HG03139 (cell line): ENCODE data around the gene SV2A.
"Not testable (repeated sequence)": the region's sequence is repeated elsewhere in the genome, so short reads cannot be mapped to it uniquely, and the experiment has no call there.

Experiments used
- ATAC-seq: cut with Tn5 transposase; IDR thresholded peaks from one replicate; pipeline ENCODE4 v1.9.1; 2021; ENCODE audit not compliant: unreplicated experiment

Gene SV2A, protein sequence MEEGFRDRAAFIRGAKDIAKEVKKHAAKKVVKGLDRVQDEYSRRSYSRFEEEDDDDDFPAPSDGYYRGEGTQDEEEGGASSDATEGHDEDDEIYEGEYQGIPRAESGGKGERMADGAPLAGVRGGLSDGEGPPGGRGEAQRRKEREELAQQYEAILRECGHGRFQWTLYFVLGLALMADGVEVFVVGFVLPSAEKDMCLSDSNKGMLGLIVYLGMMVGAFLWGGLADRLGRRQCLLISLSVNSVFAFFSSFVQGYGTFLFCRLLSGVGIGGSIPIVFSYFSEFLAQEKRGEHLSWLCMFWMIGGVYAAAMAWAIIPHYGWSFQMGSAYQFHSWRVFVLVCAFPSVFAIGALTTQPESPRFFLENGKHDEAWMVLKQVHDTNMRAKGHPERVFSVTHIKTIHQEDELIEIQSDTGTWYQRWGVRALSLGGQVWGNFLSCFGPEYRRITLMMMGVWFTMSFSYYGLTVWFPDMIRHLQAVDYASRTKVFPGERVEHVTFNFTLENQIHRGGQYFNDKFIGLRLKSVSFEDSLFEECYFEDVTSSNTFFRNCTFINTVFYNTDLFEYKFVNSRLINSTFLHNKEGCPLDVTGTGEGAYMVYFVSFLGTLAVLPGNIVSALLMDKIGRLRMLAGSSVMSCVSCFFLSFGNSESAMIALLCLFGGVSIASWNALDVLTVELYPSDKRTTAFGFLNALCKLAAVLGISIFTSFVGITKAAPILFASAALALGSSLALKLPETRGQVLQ

DNA sequence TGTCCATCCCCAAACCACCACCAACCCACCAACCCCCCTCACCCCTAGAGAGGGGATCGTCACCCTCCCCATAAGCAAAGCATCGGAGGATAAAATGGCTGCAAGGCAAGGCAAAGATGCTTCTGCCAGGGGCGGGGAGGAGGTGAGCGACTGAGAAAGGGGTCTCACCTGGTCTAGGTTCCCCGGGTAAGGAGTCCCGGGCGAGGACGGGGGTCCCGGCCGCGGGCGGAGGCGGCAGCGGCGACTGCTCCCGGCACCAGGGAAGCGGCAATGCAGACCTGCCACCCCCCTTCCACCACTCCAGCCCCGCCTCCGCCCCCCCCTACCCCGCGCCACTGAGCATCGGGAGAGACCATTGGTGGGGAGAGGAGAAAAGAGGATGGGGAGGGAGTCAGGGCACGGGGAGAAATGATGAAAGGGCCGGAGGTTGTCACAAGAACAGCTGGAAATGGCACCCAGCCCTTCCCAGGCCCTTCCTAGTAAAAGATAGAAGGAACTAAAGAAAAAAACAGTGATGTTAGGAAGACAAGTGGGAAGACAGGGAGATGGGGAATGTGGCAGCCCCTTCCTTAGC, at the start of gene SV2A:
Gene SV2A (minus strand): TSS at position 274 of the 574 bp plus-strand sequence. CDS start 4,004 bp downstream, outside the sequence.
- ATAC-seq = no peak

DNA sequence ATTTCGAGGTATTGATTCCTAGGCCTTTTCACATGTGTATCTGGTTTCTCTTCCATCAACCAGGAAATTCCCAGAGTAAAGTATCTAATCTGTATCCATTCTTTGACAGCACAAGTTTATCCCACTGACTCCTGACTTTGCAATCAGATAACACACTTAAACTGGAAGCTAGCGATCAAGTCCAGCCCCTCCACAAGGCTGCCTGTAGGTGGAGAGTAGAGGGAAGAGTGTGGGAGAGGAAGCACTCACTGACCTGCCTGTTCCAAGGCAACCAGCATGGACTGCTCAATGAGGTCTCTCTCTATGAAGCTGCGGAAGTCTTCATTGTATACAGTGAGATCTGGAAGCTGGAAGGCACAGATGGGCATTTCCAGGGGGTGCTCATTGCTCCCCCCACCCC, 49.4 kb upstream of the SV2A start:
- no peak for ATAC-seq

DNA sequence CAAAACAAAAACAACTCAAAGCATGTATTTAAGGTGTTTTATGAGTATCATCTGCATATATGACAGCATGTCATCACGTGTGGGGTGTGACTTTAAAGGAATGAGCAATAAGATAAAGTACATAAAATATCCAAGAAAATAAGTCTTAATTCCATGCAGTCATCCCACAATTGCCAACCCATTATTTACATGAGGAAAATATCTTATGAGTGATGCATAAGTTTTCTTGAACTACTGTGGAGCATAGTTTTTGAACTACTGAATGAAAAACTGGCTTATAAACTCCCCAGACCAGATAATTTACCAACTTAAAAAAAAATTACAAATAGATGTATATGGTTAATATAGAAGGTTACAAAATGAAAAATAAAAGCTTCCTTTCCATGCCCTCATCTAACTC, 48.8 kb upstream of the SV2A start:
- ATAC-seq = no peak

DNA sequence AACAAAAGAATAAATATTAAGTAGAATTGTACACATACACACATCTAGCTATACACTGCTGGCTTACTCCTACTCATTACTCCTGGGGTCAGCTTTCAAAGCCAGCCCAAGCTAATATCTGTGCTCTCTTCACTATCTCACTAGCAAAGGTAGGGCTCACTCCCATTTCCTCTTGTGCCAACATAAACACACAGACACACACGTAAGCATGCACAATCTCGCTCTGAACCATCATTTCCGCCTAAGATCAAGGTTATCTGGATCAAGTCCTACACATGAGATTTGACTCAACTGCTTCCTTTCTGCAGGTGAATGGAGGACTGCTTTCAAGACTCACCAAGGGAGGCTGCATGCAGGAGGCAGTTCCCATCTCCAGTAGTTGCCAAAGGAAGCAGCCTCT, 47.8 kb upstream of the SV2A start:
- no peak for ATAC-seq

DNA sequence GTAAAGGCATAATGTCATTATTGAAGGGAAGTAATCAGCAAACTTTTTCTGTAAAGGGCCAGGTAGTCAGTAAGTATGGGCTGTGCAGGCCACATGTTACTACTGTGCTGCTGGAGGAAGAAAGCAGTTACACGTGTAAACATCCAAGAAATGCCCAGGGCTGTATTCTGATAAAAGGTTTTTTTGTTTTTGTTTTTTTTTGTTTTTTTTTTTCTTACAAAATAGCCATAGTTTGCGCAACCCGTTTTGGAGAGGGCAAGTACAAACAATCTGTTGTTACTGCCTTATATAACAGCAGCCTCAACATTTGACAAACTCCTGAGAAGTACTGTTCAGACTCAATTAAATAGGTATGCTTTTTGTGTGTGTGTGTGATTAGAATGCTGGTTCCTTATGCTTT, 45.7 kb upstream of the SV2A start:
- no peak for ATAC-seq

DNA sequence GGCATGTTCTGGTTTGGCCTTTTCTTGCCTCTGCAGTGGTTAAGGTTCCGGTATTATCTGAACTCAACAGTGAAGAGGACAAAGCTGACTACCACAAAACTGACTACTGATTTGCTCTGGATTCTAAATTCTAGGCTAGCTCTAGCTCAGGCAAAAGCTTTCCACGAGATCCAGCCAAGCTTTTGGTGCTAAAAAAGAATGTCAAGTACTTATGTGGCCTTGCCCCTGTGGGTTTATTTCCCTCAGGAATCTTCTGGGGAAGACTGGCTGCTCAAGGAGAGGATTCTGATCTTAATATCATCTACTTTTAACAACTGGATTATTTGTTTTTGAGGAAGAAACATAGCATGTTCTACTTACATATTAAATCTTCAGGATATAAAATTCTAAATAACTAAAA, 45.1 kb upstream of the SV2A start:
- no peak for ATAC-seq

DNA sequence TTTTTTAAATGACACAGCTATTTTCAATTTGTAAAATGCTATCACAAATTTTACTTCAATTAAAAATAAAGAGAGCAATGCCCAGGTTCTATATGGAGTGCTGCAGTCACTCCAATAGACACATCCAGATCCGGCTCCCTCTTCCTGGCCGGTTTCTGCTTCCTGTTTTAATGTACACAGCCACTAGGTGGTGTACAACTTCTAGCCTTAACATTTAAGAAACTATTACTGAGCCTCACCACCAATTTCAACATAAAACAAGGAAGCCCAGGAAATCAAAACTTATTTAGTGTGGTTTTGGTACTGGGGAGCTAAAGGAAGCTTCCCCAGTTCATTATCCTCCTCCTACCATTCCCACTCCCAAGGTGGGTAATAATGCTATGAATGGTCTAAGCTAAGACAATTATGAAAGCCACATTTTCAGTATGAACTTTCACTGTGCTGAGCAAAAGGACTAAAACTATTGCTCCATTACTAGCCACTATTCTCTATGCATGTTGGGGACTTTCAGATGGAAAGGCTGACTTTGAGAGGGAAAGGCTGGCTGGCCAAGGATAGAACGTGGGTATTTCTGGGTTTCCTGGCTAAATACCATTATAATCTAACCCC, 44.5 kb upstream of the SV2A start:
- ATAC-seq = no peak

DNA sequence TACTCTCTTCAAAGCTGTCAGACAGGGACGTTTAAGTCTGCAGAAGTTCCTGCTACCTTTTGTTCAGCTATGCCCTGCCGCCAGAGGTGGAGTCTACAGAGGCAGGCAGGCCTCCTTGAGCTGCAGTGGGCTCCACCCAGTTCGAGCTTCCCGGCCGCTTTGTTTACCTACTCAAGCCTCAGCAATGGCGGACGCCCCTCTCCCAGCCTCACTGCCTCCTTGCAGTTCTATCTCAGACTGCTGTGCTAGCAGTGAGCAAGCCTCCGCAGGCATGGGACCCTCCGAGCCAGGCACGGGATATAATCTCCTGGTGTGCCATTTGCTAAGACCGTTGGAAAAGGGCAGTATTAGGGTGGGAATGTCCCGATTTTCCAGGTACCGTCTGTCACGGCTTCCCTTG, 39.9 kb upstream of the SV2A start:
- not testable (repeated sequence) for ATAC-seq

DNA sequence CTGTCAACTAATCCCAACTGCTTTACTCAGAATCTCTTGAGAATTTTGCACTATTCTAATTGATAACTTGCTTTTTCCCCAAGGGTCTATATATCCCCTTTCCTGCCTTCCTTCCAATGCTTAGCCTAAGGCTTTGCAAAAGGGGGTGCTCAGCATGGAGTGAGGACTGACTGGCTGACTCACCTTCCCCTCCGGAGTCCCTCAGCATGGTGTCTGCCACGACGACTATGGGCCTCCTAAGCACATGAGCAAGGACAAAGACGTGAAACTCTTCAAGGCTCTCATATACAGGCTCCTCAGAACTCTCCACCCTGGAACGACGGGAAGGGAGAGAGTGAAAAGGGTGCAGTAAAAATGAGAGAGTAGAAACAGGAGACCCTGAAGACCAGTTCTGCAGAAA, 32.3 kb upstream of the SV2A start:
- no peak for ATAC-seq

DNA sequence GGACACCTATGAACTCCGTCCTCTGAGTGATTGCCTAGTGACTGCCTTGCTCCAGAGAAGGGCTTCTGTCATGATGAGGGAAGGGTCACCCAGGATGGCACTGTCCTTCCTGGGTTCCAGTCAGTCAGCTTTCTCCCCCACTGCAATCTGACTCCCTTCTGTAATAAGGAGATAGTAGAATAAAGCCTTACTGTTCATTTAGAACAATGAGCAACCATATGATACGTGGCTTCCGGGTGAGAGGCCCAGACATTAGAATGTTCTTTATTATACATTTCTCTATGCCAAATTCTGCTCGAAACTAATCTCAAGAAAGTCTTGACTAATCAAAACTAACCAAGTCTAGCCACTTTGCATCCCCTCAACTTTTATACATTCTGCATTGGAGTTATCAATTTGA, 27.6 kb upstream of the SV2A start:
- no peak for ATAC-seq

DNA sequence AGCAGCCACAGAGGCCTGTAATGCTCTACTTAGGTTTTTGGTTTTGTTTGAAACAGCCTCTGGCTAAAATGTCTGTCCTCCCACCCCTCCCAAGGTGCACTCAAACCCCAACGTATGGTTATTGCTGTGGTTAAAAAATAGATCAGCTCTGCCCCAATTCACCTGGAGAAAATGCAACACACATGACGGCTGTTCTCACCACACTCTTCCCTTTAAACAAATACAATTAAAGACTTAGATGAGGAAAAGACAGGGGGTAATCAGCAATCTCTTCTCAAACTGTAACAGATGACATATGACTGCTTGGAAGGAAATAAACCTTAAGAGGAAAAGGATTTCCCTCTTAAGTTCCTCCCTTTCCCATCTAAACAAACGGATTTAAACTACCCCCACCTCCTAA, 25.2 kb upstream of the SV2A start:
- no peak for ATAC-seq

DNA sequence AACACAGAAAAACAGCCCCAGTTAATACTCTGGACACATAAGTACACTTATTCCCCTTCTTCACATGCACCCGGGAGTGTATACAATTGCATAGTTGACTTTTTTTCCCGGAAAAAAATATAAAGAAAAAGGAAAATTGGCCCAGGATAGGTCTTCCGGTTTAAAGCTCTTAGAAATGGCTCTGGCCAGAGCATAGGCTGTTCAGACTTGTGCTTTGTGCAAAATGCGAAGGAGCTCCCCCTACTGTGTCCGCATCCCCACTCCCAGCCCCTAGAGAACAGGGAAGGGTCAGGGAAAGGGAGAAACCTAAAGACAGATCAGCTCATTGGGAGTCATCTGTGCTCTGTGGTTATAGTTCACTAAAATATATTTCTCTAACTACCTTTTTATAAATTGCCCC, 24.6 kb upstream of the SV2A start:
- ATAC-seq = no peak

DNA sequence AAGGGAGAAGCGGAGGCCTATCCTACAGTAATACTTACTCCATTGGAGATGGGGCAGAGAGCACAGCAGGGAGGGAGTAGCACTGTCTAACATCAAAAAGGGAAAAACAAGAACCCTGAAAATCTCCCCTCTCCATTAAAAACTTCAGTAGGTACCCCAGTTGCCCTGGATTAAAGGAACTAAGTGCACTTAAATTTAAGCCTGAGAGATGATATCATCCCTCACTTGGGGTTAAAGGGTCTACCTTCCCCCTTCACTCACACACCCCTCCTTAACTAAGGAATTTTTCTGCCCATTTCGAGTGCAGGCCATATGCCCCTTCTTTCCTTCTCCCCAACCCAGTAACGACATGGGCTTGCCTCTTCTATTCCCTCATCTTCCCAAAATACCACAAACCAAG, 22.8 kb upstream of the SV2A start:
- no peak for ATAC-seq

DNA sequence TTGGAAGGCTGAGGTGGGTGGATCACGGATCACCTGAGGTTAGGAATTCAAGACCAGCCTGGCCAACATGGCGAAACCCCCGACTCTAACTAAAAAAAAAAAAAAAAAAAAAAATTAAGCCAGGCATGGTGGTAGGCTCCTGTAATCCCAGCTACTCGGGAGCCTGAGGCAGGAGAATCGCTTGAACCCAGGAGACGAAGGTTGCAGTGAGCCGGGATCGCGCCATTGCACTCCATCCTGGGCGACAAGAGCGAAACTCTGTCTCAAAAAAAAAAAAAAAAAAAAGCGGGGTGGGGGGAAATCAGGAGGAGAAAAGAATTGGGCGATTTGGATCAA, 21.0 kb upstream of the SV2A start:
- ATAC-seq = not testable (repeated sequence)

DNA sequence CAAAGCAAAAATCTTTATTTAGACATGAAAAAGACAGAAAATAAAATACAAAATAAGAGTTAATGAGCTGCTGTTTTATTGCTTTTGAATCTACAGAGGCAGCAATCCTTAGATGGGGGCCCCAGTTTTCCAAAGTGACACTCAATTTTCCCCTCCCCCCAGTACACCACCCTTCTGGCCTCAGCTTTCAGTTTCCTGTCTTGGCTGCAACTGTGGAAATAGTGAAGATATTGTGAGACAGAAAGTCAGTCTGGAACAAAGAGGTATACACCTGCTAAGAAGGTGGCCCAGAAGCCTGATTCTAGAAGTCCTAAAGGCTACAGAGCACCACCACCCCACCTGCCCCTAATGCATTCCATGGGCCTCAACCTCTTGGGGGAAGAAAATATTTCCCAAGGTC, 20.1 kb upstream of the SV2A start:
- no peak for ATAC-seq

DNA sequence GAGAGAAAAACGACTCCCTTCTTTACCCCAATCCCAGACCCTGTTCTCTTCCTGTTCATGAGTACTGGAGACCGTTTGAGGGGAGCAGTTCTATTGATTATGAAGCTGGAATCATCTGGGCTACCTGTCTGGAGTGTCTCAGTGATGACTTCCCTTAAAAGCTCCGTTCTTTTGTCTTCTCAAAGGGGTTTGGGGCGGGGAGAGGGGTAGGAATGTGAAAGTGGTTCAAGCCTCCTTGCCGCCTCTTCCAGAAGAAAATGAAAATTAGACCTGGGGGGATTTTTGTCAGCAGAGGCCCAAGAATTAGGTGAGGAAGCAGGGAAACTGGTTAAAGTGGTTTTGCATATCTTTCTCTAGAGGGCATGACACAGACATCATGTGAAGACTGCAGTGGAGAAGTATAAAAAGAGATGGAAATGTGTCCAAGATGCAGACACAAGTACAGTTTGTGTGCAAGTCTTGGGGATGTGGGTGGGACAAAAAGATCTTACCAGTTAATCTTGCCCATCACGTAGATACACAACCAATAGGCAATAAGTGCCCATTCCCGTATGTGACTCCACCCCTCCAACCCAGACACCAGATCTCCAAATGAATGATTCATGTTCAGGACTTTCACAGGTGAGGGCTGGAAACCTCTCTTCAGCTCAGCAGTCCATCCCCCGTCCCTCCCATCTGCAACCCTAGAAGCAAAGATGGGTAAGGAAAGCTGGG, 19.5 kb upstream of the SV2A start:
- no peak for ATAC-seq

DNA sequence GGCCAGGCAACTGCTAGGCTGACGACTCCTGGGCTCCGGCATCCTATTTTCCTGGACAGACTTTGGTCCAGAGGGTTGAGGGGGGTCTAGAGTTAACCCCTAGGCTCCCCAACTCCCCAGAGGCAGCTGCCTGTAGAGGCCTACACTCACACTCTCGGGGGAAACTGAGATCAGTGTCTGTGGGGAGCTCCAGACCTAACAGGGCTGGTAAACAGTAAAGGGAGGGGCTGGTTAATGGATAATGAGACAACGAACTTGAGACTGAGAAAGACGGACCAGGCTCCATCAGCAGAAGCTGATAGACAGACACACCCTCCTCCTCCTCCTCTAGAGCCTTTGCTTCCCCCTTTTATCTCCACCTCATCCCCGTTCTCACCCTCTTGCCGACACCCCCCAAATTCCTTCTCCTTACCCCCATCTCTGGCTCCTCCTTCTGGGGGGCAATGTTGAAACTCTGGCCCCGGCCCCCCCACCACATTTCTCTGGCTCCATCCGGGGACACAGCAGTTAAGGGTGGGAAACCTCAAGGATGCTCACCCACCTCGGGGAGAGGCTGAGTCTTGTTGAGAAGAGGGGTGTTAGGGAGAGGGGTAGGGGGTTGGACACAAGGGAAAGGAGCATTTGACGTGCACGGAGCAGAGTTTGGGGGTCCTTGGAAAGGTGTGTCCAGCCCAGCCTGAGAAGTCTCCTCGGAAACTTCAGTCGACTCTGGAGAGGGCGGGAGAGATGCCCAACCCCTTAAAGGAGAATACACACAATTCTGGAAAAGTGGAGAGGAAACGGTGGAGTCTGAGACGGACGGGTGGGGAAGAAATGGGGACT, 18.7 kb upstream of the SV2A start, which contains the start of gene MTMR11:
Gene MTMR11 (minus strand): TSS at position 710 of the 822 bp plus-strand sequence. CDS start 232 bp downstream, at position 478.
- ATAC-seq = no peak

DNA sequence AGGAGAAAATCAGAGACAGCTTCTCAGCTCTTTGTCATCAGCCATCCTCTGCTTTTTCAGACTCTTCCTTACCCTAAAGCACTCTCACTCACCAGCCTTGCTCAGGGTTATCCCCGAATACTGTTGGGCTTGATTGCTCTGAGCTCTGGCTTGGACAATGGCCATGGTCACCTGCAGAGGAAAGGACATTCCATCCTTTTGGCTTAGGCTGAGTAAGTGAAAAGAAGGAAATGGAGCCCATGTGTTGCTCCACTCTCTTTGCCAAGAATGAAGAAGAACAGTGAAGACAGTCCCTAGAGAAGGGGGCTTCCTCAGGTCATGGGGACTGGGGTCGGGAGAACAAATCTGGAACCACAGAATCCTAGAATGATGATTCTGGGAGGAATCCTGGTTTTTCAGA, 16.7 kb upstream of the SV2A start:
- ATAC-seq = no peak

DNA sequence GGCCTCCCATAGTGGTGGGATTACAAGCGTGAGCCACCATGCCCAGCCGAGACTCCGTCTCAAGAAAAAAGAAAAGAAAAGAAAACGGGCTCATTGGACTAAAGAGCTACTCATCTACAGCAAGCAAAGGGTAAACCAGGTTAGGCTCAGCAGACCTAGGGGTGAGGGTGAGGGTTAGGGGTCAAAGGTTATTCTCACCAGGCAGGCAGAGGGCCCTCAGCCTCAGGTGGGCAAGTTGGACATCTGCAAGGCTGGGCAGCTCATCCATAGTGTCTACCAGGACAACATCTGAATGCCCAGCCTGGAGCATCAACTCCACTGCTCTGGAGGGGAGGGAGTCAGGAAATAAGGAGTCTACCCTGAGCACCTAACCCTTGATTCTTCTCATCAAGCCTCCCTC, 15.6 kb upstream of the SV2A start:
- no peak for ATAC-seq

DNA sequence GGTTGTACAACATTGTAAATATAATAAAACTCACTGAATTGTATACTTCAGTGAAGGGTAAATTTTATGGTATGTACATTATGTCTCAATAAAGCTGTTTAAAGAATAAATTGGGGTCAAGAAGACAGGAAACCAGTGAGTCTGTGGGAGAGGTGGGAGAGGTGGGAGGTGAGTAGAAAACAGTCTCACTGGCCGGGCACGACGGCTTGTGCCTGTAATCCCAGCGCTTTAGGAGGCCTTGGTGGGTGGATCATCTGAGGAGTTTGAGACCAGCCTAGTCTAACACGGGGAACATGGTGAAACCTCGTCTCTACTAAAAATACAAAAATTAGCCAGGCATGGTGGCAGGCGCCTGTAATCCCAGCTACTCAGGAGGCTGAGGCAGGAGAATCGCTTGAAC, 14.8 kb upstream of the SV2A start:
- ATAC-seq = no peak
